GM08714 (cell line): ENCODE results near the gene RFXANK.

ENCODE experiments used
- H3K4me3 ChIP-seq: fragments of 200-500 bp; sonication (Bioruptor generic); 2 replicates; pipeline ENCODE4 v1.5.1; 2014; ENCODE audit warnings: mild to moderate bottlenecking, low read length, inconsistent platforms
- ZNF274 ChIP-seq: IDR thresholded peaks from 2 replicates; pipeline ENCODE4 v1.6.1; 2012; ENCODE audit warnings: mild to moderate bottlenecking, low read depth, low read length

The RFXANK gene

GRCh38 chr19:19179548-19180441 is 12.3 kb upstream of the RFXANK start:
- H3K4me3 ChIP-seq = no peak overlapping the region
- no peak for TF ChIP-seq ZNF274

DNA sequence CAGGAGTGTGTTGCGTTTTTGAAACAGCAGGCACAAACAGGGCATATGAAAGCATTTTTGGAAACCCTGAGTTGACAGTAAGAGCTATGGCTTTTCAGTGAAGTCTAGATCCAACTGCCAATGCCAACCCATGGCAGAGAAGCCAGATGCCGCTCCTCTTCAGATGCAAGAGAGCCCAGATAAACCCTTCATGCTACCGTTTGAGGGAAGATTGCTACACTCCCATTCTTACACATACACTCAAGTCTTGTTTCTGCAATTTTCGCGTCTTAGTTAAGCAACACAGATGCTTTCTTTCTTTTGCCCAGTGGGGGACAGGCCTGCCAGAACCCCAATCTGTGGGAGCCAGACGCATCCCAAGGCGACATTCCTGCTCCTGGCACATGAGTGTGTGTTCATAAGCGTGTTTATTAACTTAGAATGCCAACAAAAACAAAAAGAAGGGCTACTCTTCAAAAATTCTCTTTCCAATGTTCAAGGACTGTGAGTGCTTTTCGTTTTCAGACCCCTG is 10.5 kb upstream of the RFXANK start:
- H3K4me3 ChIP-seq = no peak overlapping the region
- no peak for TF ChIP-seq ZNF274

- no peak for TF ChIP-seq ZNF274
Measured at GRCh38 chr19:19185853-19186740, 6.0 kb upstream of the RFXANK start.

GRCh38 chr19:19186742-19187141 is 5.3 kb upstream of the RFXANK start:
- H3K4me3 ChIP-seq = no peak overlapping the region
- no peak for TF ChIP-seq ZNF274

More at GRCh38 chr19:19185853-19186740, 6.0 kb upstream of the RFXANK start:
- no peak overlapping the region for H3K4me3 ChIP-seq

GRCh38 chr19:19191768-19192077 is 335 bp upstream of the RFXANK start:
- peak overlapping the region; percentile 88 for H3K4me3 ChIP-seq
- TF ChIP-seq ZNF274 = no peak

DNA sequence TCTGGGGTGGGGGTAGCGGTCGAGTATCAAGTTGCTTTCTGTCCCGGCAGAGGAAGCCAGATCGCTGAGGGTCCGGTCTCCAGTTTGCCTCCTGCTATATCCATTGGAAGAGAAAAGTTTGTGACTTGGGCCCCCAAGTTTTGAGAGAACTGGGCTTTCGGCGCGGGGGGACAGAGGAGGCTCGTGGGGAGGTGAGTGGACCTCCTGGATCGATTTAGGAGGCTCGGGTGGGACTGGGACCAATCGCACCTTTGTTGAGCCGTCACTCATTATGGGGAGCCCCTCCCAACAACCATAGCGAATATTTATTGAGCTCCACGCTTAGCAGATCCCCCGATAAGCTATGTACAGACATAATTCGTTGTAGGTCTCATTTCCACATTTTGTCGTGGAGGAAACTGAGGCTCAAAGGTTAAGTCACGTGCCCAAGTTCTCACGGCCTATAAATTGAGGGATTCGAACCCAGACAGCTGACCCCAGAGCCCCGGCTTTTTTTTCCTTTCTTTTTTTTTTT is 909 bp downstream of the RFXANK start:
- TF ChIP-seq ZNF274 = no peak

GRCh38 chr19:19193926-19194325 is 1.9 kb downstream of the RFXANK start:
- TF ChIP-seq ZNF274 = no peak
- H3K4me3 ChIP-seq = peak overlapping the region; percentile 87; the same call in 1 of the 2 replicates

More for the DNA sequence above, 909 bp downstream of the RFXANK start:
- peak overlapping the region; percentile 87 for H3K4me3 ChIP-seq

GRCh38 chr19:19201697-19202630 is 9.9 kb downstream of the RFXANK start:
- no peak for TF ChIP-seq ZNF274
- peak overlapping the region; percentile 75 for H3K4me3 ChIP-seq

DNA sequence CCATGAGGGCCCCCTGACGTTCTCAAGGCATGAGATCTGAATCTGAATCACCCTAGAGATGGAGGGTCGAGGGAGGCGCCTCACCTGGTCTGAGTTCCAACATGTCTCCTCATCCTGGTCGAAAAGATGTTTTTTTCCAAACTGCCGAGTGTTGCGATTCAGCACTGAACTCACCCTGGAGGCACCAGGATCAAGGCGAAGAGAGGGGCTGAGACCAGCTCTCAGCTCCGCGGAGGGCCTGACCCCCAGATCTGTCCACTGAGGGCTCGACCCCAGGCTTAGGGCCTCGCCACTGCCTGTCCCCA is 10.6 kb downstream of the RFXANK start:
- TF ChIP-seq ZNF274 = no peak

GRCh38 chr19:19203012-19203856 is 11.2 kb downstream of the RFXANK start, which contains the start of gene NR2C2AP:
NR2C2AP (minus strand) TSS chr19:19203414; CDS start chr19:19203060, 354 bp downstream.
- no peak for TF ChIP-seq ZNF274
- peak within 1 kb of the TSS; percentile 75 for H3K4me3 ChIP-seq

More for the DNA sequence above, 10.6 kb downstream of the RFXANK start:
- H3K4me3 ChIP-seq = peak overlapping the region; percentile 75

- TF ChIP-seq ZNF274 = no peak
- H3K4me3 ChIP-seq = no peak overlapping the region
Measured at GRCh38 chr19:19204181-19204580, 12.1 kb downstream of the RFXANK start.
